HK-2 (cell line): Measurements from ENCODE around the gene RGS16.

Experiments used
- DNase-seq: peaks from one replicate; pipeline ENCODE4 v3.0.0-alpha.2; 2018; ENCODE audit not compliant: unreplicated experiment

The RGS16 gene

GRCh38 chr1:182608845-182609610 is 4.8 kb upstream of the RGS16 start:
- DNase-seq: no peak

- DNase-seq: no peak
These were observed 4.0 kb upstream of the RGS16 start for GRCh38 chr1:182608236-182608635.

- no peak for DNase-seq
These were observed 3.4 kb upstream of the RGS16 start for GRCh38 chr1:182607566-182607965.

GRCh38 chr1:182603646-182604174 is 479 bp downstream of the RGS16 start:
- DNase-seq: no peak

- DNase-seq: no peak
These were observed 1.1 kb downstream of the RGS16 start for GRCh38 chr1:182602935-182603645.

- DNase-seq: no peak
These were observed 2.3 kb downstream of the RGS16 start for GRCh38 chr1:182601913-182602312.

- peak; percentile 67 for DNase-seq
These were observed 2.8 kb downstream of the RGS16 start for GRCh38 chr1:182601416-182601786.

- no peak for DNase-seq
These were observed 3.3 kb downstream of the RGS16 start for GRCh38 chr1:182600745-182601415.

- DNase-seq: no peak
These were observed 4.0 kb downstream of the RGS16 start for GRCh38 chr1:182600036-182600713.

GRCh38 chr1:182599339-182599738 is 4.8 kb downstream of the RGS16 start:
- no peak for DNase-seq

GRCh38 chr1:182598296-182598695 is 5.9 kb downstream of the RGS16 start:
- no peak for DNase-seq

GRCh38 chr1:182596934-182597333 is 7.3 kb downstream of the RGS16 start:
- no peak for DNase-seq

GRCh38 chr1:182595641-182596240 is 8.4 kb downstream of the RGS16 start:
- peak; percentile 49 for DNase-seq

GRCh38 chr1:182589931-182590330 is 14.3 kb downstream of the RGS16 start:
- DNase-seq: no peak

- DNase-seq: no peak
These were observed 14.7 kb downstream of the RGS16 start for GRCh38 chr1:182589520-182589919.

GRCh38 chr1:182588500-182589396 is 15.4 kb downstream of the RGS16 start, which contains the start of gene RNASEL:
RNASEL (minus strand) TSS chr1:182589256; CDS start chr1:182586806, 2,450 bp downstream.
- peak; percentile 51 for DNase-seq

GRCh38 chr1:182587666-182588499 is 16.3 kb downstream of the RGS16 start:
- DNase-seq: no peak

- DNase-seq: no peak
These were observed 17.1 kb downstream of the RGS16 start for GRCh38 chr1:182587093-182587492.

GRCh38 chr1:182586380-182586779 is 17.8 kb downstream of the RGS16 start:
- no peak for DNase-seq
